GM19035 (cell line): ENCODE measurements around the gene NFKBIZ.
A peak's percentile ranks its signal among the peaks of the same experiment; 100 is the strongest.

ENCODE experiments used
- ATAC-seq: cut with Tn5 transposase; IDR thresholded peaks from one replicate; pipeline ENCODE4 v1.9.1; 2021; ENCODE audit not compliant: unreplicated experiment

The NFKBIZ gene

DNA sequence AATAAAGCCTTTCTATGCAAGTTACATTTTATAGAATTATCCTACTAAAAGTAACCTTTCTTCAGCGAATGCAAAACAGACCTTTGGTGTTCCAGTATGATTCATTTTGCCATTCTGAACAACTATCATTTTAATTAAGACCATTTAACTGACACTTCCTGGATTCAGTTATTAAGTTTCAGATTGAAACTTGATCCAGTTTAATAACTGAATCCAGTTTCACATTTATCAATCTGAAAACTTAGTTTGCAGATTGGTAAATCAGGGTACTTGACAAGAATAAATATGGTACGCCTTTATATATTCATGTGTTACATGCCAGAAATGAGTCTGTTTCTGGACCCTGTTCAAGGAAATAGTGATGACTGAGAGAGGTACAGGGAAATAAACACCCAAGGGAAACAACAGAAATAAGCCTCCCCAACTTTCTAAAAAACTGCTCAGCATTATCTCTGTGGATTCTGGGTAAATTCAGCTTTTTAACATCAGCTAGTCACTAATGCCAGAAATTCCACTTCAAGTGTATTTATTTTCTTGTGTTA lies 23.3 kb upstream of the NFKBIZ start:
- ATAC-seq, result no peak

- peak; percentile 89 for ATAC-seq
Observed at GRCh38 chr3:101827211-101828174, 21.8 kb upstream of the NFKBIZ start.

- ATAC-seq, result no peak
Observed at GRCh38 chr3:101828276-101828675, 21.0 kb upstream of the NFKBIZ start.

GRCh38 chr3:101828691-101829436 lies 20.4 kb upstream of the NFKBIZ start:
- peak; percentile 46 for ATAC-seq

- no peak for ATAC-seq
Observed at GRCh38 chr3:101829437-101829830, 19.9 kb upstream of the NFKBIZ start.

- no peak for ATAC-seq
Observed at GRCh38 chr3:101829874-101830273, 19.4 kb upstream of the NFKBIZ start.

DNA sequence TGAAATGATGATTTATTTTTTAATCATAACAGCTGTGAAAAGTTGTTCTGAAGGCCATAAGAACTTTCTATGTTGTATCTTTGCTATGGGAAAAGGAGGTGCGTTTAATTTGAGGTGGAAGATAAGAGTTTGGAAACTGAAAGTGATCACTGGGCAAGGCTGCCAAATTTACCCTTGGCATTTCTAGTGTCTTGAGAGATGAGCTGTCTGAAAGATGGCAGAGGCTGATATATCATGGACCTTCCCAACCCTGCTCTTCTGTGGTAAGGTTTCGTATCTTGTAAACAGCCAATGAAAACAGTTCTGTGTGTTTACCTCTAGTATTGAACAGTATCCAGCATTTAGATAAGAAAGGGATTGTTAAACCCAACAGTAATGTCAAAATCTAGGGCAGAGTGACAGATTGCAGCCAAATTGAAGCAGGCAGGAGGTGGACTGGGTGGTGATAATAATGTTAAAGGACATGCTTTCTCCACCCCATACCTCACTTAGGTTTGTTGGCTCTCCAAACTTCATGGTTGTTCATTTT lies 15.8 kb upstream of the NFKBIZ start:
- ATAC-seq, result no peak

- no peak for ATAC-seq
Observed at GRCh38 chr3:101835676-101836075, 13.6 kb upstream of the NFKBIZ start.

- ATAC-seq, result no peak
Observed at GRCh38 chr3:101836160-101836559, 13.2 kb upstream of the NFKBIZ start.

DNA sequence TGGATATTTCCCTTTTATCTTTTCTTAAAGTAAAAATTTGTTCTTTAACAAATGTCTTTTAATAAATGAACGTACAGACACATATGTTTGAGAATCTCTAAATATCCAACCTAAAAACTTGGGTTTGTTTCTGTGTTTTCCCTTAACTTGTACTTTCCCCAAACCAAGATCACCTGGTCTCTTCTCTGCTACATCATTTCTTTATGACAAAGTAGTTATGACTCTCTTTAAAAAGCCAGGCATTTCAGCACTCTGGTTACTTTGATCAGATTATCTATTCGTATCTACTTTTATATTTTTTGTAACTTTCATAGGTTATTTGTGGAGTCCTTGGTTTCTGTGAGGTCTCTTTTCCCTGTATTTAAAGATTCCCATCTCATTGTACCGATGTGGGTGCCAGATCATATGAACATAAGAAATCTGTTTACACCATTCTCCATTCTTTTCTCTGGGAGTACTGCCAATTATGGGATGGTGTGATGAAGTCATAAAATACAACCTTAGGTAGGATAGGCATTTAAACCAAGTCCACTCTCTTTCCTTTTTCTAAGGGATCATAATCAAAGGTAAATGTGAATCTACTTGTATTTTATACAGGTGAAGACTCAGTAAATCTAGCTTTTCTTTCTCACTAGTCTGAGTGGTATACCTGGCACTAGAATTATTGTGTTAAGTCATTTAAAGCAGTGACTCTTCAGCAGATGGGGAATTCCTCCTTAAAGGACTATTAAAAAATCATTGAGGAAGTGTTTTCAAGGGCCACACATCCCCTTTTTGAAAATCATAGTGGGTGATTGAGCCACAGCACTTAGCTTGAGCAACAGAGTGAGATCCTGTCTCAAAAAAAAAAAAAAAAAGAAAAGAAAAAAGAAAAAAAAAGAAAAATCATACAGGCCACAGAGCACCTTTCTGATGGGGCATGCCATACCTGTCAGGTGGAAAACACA lies 12.4 kb upstream of the NFKBIZ start:
- no peak for ATAC-seq

DNA sequence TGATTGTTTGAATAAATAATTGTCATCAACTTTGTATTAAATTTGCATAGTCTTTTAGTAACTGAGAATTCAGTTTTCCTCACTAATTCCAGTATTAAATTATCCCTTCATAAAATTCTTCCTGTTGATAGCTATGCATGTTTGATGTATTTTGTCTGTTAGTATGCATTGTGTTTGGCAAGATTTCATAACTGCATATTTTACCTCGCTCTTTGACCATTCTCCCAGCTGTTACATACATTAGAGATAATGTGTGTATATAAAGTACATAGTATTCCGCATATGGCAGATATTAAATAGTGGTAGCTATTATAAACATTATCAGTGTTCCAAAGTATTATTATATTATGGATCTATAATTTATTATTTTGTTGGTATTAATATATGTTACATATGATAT lies 10.6 kb upstream of the NFKBIZ start:
- ATAC-seq, result no peak

DNA sequence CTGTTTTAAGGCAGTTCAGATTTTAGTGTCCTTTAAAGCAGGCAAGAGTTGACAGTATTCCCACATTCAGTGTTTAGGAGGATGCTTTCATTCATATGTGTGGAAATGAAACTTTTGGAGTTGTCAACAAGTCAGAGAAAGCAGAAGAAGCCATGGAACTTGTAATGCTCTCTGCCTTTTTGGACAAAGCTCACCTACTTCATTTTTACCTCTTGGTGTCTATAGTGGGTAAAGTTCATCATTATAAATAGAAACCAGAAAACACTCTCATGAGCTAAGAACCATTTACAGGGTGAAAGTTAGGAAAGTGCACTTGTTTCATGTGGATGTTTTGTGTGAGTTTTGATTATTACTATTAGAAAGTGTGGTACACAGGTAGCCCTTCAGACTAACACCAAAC lies 9.2 kb upstream of the NFKBIZ start:
- no peak for ATAC-seq

DNA sequence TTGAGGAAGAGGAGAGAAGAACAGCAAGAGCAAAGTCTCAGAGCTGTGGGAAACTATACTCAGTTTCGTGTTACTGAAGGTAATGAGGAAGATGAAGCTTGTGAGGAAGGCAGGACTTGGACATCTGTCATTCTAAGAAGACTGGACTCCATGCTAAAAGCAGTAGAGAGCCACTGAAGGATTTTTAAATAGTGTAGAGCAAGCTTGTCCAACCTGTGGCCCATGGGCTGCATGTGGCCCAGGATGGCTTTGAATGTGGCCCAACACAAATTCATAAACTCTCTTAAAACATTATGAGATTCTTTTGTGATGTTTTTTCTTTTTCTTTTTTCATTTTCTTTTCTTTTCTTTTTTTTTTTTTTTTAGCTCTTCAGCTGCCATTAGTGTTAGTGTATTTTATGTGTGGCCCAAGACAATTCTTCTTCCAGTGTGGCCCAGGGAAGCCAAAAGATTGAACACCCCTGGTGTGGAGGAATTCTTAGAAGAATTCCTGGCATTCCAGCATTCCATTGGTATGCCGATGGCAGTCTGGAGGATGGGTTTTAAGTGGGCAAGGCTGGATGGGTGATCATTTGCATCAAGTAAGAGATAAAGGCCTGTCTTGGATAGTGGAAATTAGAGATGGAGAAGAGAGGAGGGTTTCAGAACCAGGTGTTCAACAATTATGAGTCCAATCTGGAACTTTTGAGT lies 6.9 kb upstream of the NFKBIZ start:
- ATAC-seq, result no peak

DNA sequence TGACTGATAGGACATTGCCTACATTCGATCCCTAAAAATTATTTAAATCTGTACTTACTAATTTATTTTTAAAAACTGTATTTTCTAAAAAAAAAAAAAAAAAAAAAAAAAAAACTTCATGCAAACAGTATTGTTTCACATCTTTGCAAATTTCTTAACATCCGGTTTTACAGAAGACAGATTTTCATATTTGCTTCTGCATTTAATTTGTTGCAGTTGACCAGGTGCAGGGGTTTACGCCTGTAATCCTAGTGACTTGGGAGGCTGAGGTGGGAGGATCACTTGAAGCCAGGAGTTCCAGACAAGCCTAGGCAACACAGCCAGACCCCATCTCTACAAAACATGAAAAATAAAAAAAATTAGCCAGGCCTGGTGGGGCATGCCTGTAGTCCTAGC lies 6.4 kb upstream of the NFKBIZ start:
- no peak for ATAC-seq

DNA sequence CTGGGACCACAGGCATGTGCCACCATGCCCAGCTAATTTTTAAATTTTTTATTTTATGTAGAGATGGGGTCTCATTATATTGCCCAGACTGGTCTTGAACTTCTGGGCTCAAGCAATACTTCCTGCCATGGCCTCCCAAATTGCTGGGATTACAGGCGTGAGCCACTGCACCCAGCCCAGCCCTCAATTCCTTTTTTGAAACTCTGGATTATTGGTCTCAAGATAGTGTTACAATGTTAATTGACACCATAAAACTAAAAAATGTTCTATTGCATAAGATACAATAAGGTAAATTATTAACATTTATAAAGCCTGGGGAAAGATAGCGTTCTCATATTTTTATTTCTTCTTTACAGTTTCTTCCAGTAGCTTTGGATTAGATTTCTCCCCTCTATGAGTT lies 3.9 kb upstream of the NFKBIZ start:
- no peak for ATAC-seq

DNA sequence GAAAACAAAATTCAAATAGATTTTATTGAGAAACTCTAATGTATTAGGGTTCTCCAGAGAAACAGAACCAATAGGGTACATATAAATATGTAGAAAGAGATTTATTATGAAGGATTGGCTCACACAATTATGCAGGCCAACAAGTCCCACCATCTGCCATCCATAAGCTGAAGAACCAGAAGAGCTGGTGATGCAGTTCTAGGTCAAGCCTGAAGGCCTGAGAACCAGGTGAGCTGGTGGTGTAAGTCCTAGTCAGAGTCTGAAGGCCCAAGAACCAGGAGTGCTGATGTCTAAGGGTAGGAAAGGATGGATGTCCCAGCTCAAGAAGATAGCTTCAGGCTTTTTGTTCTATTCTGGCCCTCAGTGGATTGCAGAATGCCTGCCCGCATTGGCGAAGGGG lies 2.6 kb upstream of the NFKBIZ start:
- ATAC-seq, result no peak

- ATAC-seq, result no peak
Observed at GRCh38 chr3:101847328-101847727, 2.0 kb upstream of the NFKBIZ start.

DNA sequence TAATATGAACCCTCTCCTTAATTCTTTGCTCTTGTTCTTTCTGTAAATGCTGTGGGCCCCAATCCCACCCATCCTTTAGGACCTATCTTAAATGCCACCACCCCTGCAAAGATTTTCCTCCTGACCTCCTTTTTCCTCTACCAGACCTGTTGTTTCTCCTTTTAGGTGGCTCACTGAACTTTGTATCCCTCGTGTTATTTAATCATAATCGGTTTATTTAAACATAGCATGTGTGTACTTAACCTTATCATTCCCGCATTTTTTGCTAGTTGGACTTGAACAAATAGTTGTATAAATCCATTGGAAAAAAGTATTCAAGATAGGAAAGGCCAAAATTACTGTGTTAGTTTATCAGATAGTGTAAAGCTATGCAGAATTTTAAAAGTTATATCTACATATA lies 988 bp upstream of the NFKBIZ start:
- no peak for ATAC-seq

GRCh38 chr3:101849714-101850245 lies 466 bp downstream of the NFKBIZ start:
- ATAC-seq, result peak; percentile 34
